8988T (cell line): ENCODE measurements around the gene RNASE8.

ENCODE experiments used
- DNase-seq: peaks from one replicate; pipeline ENCODE4 v3.0.0; 2011

RNASE8 gene

DNA sequence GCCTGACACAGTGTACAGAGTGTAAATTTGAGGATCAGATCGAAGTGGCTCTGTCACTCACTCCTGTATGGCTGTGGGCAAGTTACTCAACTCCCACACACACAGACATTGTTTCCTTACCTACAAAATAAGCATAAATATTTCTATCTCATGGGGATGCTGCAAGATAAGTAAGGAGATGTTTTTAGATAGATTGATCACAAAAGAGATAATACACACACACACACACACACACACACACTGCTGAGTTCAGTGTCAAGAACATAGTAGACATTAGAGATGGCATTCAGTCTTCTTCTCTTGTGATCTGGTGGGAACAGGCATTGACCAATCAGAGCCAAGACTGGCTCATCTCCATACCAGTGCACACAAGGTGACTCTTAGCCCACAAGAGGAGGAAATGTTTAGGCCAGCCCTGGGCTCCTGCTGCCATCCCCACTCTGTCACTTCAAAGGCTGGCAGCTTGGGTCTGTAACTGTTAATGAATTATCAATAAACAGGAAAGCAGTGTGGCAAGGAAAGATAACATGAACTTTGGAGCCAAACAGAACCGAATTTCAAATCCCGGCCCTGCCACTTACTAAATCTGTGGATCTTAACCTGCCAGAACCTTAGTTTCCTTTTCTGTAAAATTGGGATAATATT is 3.4 kb upstream of the RNASE8 start:
- no peak for DNase-seq

DNA sequence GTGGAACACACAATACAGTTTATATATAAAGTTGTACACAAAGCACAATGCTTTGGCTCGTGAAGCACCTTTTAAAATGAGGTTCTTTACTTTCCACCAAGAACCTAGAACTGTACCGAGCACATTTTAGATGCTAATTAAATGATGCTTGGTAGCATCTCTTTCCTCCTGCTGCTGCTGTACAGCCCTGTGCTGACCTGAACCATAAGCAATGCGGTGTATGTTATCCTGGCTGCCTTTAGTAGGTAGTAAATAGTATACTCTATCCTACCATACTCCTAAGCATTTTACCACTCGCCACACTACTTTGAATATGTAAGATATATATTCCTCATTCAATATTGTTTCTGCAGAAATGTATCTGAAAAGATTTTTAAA is 2.9 kb upstream of the RNASE8 start:
- DNase-seq, result no peak

- no peak for DNase-seq
Observed at GRCh38 chr14:21055432-21056117, 2.0 kb upstream of the RNASE8 start.

DNA sequence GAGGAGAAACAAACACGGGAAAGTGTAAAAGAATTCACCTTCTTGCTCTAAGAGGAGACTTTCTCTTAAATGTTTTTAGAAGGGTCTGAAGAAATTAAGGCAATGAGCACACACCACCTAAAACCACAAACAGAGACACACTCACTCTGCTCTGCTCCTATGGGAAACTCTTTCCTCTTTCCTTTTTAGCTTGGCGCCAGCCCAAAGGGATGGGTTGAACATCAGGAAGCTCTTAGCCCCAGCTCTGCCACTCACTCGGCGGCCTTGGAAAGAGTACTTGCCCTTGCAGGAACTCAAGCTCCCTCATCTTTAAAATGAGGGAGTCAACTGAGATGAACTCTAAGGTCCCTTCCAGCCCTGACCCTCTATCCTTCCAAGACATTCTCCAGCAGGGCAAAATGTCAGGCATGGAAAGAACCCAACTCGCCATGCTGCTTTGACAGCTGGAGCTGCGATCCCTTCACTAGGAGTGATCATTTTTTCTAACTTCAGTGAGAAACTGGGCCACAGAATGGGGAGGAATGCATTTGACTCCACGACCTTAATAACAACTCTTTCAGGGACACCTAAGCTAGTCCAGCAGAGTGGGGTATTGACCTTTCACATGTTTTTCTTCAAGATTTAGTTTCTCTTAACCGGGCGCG is 980 bp upstream of the RNASE8 start:
- DNase-seq, result no peak

DNA sequence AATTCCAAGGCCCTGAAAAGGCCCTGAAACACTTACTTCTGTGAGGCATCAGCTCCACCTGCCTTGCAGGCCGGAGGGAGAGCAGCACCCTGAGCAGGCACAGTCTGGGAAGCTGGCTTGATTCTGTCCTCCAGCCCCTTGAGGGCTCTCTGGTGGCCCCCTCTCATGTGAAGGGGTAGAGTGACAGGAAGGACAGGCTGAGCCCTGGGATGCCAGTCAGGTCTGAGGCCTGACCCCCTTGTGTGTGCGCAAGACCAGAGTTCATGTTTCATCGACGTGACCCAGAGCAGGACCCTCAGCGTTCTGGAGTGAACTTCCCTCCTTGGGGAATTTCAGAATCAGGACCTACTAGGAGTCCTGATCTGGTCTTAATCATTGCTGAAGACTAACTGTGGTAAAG is 1.3 kb downstream of the RNASE8 start:
- DNase-seq, result no peak

DNA sequence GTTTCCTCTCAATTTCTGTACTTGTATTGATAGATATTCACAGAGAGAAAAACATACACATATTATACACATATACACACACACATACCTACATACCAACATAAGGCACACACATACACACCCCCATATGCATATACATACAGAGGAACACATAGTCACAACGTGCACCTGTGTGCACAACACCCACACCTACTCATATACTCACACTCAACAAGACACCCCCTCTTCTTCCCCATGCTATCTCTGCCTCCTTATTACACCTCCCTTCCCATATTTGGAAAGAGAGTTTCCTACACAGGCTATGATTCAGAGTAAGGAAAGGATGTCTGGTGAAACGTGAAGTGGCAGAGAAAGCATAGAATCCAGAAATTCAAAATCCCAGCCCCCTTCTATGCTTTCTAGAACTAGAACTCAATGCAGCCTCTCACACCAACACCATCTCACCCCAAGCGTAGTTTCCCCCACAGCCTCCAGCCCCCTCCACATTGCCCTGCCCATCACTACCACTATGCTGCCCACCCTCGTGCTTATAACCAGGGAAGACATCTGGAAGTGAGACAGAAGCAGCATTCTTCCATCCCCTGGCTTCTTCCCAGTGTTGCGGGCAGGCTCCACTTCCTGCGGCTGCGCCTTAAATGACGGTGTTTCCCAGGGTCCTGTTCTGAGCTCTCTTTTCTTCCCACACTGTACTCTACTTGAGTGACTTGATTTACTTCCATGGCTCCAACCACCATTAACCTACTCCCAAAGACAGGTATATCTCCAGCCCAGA is 2.4 kb downstream of the RNASE8 start:
- no peak for DNase-seq

GRCh38 chr14:21060614-21061346 is 3.2 kb downstream of the RNASE8 start:
- no peak for DNase-seq

DNA sequence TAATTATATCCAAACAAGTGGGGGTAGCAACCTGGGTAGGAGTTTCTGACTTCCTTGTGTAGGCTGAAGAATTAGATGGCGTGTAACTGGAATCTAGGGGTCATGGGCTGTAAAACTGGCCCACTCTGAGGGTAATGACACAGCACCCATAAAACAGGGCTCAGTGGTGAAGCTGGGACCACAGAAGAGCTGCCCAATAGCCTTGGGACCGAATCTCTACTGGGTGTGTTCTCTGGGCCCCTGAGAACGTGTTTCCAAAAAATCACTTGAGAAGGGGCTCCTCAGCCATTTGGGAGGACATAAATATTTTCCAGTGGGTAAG is 3.7 kb downstream of the RNASE8 start:
- DNase-seq, result no peak

- no peak for DNase-seq
Observed at GRCh38 chr14:21063479-21063878, 5.9 kb downstream of the RNASE8 start.

- no peak for DNase-seq
Observed at GRCh38 chr14:21066882-21067502, 9.4 kb downstream of the RNASE8 start.

GRCh38 chr14:21068521-21069387 is 11.1 kb downstream of the RNASE8 start:
- peak; percentile 67 for DNase-seq

DNA sequence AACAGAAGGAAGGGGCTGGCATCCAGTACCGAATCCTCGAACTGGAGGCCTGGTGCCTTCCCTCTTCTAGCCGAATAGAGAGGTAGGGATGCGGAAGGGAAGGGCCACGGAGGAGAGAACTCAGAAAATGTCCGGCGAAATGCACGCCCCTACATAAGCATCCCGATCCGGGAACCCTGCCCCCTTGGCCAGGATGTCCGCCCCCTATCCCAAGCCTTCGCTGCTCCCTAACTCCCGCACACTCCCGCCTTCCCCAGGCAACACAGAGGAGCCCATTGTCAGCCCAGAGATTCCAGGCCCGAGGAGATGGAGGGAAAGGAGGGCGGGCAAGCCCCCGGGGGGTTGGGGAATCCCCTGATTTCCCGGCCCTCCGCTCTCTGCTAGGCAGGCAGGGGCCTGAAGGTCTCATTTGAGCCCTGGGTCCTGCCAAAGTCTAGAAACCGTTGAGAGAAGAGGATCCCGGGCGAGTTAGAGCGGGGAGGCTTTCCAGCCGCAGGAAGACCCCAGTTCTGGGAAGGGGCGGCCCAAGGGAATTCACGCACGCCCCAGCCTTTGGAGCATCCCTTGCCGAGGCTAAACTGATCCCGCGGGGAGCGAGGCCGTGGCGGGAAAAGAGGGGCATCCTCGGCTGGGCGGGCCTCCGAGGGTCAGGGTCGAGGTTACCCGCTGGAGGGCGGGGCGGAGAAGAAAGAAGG is 11.9 kb downstream of the RNASE8 start:
- no peak for DNase-seq

DNA sequence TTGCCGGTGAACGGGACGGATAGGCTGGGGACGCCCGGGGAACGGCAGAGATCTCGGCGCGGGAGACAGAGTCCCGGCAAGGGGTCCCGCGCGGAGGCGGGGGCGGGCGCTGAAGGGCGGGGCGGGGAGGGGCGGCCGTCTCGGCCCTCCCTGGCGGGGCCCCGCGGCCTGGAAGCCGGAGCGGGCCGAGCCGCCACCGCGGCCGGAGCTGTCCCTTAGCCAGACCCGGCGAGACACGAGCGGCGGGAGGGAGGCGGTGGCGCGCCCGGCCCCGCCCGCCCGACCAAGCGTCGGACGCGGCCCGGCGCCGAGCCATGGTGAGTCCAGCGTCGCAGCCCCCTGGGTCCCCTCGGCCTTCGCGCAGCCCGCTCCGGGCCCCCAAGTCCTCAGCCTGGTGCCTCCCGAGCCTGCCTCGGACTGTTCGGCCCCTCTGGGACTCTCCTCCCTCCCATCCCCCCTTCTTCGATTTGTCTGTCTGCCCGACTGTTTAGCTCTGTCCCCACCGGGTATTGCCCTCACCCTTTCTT is 12.5 kb downstream of the RNASE8 start, which contains the start of gene ARHGEF40:
Gene ARHGEF40, plus strand, starts transcription at position 222 of the 527 bp plus-strand sequence. Its CDS starts 93 bp downstream, at position 315.
- DNase-seq, result no peak

- DNase-seq, result no peak
Observed at GRCh38 chr14:21070610-21071224, 13.1 kb downstream of the RNASE8 start.

GRCh38 chr14:21071225-21072030 is 13.8 kb downstream of the RNASE8 start:
- peak; percentile 76 for DNase-seq

- DNase-seq, result no peak
Observed at GRCh38 chr14:21072031-21072473, 14.4 kb downstream of the RNASE8 start.

DNA sequence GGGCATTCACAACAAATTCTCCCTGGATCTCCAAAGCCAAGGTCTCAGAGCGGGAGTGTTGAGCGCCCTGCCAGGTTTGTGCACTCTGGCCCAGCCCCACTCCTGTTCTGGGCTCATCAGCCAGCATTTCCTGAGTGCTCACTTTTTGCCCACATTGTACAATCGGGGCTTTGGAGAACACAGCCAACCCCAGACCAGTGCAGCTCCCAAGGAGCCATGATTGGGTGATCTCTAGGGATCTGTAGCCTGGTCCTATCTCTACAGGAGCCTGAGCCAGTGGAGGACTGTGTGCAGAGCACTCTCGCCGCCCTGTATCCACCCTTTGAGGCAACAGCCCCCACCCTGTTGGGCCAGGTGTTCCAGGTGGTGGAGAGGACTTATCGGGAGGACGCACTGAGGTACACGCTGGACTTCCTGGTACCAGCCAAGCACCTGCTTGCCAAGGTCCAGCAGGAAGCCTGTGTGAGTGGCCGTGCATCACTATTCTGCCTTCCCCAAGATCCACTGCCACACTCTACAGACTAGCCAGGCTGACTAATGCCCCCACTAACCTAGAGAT is 15.2 kb downstream of the RNASE8 start:
- no peak for DNase-seq

DNA sequence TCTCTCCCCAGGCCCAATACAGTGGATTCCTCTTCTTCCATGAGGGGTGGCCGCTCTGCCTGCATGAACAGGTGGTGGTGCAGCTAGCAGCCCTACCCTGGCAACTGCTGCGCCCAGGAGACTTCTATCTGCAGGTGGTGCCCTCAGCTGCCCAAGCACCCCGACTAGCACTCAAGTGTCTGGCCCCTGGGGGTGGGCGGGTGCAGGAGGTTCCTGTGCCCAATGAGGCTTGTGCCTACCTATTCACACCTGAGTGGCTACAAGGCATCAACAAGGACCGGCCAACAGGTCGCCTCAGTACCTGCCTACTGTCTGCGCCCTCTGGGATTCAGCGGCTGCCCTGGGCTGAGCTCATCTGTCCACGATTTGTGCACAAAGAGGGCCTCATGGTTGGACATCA is 16.3 kb downstream of the RNASE8 start:
- DNase-seq, result no peak
